AG04449 (cell line): ENCODE data around the gene RAB32.
A peak's percentile ranks its signal among the peaks of the same experiment; 100 is the strongest.

ENCODE experiments used
- CTCF ChIA-PET: fragments of 350-600 bp; formaldehyde crosslinking; extraction: SDS; loops from one replicate; lab custom pipeline; 2021; ENCODE audit warnings: antibody characterized with exemption; lab: Yijun Ruan, JAX
- POLR2A ChIA-PET: fragments of 400-600, 350-600 bp; formaldehyde crosslinking; extraction: SDS; loops from one replicate; lab custom pipeline; 2020; ENCODE audit warnings: antibody characterized with exemption, inconsistent platforms; lab: Yijun Ruan, JAX
- DNase-seq: peaks from one replicate; pipeline ENCODE4 v3.0.0-alpha.2; 2010; ENCODE audit warnings: low read depth, low spot score
- H3K4me3 ChIP-seq: 2 replicates; pipeline ENCODE4 v1.5.1; 2011; ENCODE audit warnings: low read depth, mild to moderate bottlenecking, control low read depth, low read length
- TF ChIP-seq, protein P1 (sequence below): IDR thresholded peaks from one replicate; pipeline ENCODE4 v1.5.1; 2011; ENCODE audit warnings: mild to moderate bottlenecking, moderate library complexity, low read length, control low read depth, inconsistent platforms; ENCODE audit not compliant: insufficient read depth; ENCODE audit errors: missing control alignments

The RAB32 gene

GRCh38 chr6:146542881-146543210 is 787 bp upstream of the RAB32 start:
- H3K4me3 ChIP-seq: peak overlapping the region; percentile 85
- TF ChIP-seq, protein P1, sequence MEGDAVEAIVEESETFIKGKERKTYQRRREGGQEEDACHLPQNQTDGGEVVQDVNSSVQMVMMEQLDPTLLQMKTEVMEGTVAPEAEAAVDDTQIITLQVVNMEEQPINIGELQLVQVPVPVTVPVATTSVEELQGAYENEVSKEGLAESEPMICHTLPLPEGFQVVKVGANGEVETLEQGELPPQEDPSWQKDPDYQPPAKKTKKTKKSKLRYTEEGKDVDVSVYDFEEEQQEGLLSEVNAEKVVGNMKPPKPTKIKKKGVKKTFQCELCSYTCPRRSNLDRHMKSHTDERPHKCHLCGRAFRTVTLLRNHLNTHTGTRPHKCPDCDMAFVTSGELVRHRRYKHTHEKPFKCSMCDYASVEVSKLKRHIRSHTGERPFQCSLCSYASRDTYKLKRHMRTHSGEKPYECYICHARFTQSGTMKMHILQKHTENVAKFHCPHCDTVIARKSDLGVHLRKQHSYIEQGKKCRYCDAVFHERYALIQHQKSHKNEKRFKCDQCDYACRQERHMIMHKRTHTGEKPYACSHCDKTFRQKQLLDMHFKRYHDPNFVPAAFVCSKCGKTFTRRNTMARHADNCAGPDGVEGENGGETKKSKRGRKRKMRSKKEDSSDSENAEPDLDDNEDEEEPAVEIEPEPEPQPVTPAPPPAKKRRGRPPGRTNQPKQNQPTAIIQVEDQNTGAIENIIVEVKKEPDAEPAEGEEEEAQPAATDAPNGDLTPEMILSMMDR: no peak
- DNase-seq: no peak
- POLR2A ChIA-PET: interaction anchor here (1.4 kb wide), 1 partner anchor 579 kb away, joined by 4 read pairs; the partner anchor contains the start of gene SHPRH
- CTCF ChIA-PET: interaction anchor here (3.7 kb wide), 1 partner anchor 157 kb away, joined by 18 read pairs; no protein-coding TSS in a partner anchor

DNA sequence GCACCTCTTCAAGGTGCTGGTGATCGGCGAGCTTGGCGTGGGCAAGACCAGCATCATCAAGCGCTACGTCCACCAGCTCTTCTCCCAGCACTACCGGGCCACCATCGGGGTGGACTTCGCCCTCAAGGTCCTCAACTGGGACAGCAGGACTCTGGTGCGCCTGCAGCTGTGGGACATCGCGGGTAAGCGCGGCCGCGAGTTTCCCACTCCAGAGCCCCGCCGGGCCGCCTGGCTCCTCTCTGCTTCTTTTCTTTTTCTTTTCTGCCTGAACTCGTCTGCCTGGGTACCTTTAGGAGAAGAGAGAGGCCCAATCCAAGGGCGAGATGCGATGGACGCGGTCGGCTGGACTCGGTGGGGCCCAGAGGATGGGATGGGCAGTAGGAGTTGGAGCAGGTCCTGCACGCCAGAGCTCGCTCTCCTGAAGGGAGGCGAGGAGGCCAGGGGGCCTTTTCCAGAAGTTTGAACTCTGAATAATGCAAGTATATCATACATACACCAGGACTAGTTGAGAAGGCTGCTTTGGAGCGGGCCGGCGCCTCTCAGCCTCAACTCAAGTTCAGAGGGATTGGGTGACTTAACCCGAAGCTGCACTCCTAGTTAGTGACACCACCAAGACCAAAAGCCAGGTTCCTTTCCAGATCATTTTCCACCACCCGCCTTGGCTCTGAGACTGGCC is 445 bp downstream of the RAB32 start:
- ChIA-PET POLR2A (interaction anchor here (1.4 kb wide), 1 partner anchor 580 kb away, joined by 4 read pairs; the partner anchor contains the start of gene SHPRH), CTCF (interaction anchor here (0.6 to 3.7 kb wide), 6 partner anchors 9 to 729 kb away, joined by 3 to 18 read pairs (median 4); no protein-coding TSS in a partner anchor)
- peak overlapping the region; percentile 85 for H3K4me3 ChIP-seq
- no peak for DNase-seq
- TF ChIP-seq, protein P1: no peak

DNA sequence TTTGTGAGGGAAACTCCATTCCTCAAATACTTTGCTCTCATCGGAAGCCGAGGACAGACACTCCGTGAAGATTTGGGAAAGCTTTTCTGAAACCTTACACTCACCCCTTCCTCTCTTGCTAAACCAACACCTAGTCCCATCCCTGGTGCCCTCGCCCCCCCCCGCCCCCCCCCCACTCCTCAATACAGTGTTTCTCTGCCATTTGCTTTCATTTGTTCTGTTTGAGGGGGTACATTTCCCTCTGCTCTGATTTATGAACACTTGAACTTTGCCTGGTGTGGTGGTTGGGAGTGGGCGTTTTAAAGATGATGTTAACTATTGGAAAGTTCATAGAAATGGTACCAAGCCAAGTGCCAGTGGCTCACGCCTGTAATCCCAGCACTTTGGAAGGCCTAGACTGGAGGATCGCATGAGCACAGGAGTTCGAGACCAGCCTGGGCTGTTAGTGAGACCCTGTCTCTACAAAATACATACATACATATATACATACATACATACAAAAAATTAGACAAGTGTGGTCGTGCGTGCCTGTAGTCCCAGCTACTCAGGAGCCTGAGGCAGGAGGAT is 1.1 kb downstream of the RAB32 start:
- H3K4me3 ChIP-seq: peak overlapping the region; percentile 85
- ChIA-PET CTCF (interaction anchor here (0.9 to 3.7 kb wide), 5 partner anchors 14 to 656 kb away, joined by 3 to 18 read pairs (median 5); no protein-coding TSS in a partner anchor), POLR2A (no interaction called here)
- no peak for DNase-seq
- TF ChIP-seq, protein P1: no peak

DNA sequence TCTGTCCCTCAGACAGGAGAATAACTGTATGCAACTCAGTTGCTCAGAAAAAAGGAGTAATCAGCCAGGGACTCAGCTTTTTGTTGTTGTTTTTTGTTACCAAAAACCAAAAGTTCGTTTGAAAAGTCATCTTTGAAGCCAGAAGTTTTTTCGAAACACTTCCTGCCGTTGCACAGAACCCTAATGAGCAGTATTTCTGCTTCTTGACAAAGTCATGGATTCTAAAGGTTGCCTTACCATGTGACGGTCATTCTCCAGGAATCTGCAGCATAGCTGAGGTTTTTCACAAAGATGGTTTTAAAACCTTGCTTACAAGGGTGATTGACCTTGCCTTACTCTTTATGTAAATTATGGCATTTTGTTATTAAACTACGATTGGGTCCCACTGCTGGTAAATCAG is 1.9 kb downstream of the RAB32 start:
- TF ChIP-seq, protein P1: no peak
- H3K4me3 ChIP-seq: peak overlapping the region; percentile 85
- DNase-seq: no peak
- CTCF ChIA-PET: interaction anchor here (0.6 to 3.7 kb wide), 4 partner anchors 13 to 733 kb away, joined by 3 to 18 read pairs (median 4); no protein-coding TSS in a partner anchor
- POLR2A ChIA-PET: no interaction called here

- ChIA-PET POLR2A (interaction anchor here (0.6 kb wide), 1 partner anchor 207 kb away, joined by 7 read pairs; no protein-coding TSS in a partner anchor), CTCF (interaction anchor here (2.3 to 3.7 kb wide), 2 partner anchors 12 to 153 kb away, joined by 6 to 18 read pairs; no protein-coding TSS in a partner anchor)
- TF ChIP-seq, protein P1: no peak
- peak; percentile 82 for DNase-seq
- H3K4me3 ChIP-seq: no peak overlapping the region
Measured at GRCh38 chr6:146546443-146547043, 2.9 kb downstream of the RAB32 start.

- CTCF ChIA-PET: no interaction called here
- TF ChIP-seq, protein P1: no peak
- POLR2A ChIA-PET: no interaction called here
- no peak overlapping the region for H3K4me3 ChIP-seq
- no peak for DNase-seq
Measured at GRCh38 chr6:146547889-146548288, 4.3 kb downstream of the RAB32 start.
